HL-60/S4 treated with retinoic acid at 250 ng/mL for 4 days and 3 days (cell line): ENCODE data around the gene PPARG.

Source experiments
- in situ Hi-C: fragments of 300-500 bp; cut with MboI; formaldehyde crosslinking; loops from 2 replicates; pipeline ENCODE4 v1.7.0; 2022; ENCODE audit warnings: low sequenced_read_pairs

Gene PPARG

DNA sequence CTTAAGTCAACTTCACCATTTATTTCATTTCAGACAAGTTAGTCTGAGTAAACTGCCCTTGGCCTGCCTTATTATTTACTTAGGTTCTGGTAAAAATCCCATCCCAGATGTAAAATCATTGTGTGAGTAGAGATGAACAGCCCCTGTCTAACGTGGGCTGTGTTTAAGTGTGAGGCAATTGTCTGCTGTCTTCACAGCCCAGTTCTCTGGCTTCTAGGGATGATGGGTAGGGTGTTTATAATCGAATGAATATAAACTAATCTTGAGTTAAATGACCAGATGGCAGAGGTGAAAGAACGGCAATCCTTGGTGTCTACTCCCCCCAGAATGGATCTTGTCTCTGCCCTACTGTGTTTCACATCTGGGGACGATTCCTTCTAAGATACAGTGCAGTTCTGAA is 20.8 kb downstream of the PPARG start:
- in situ Hi-C loops = no loop called here

- in situ Hi-C loops = no loop called here
Measured at GRCh38 chr3:12312010-12312409, 23.1 kb downstream of the PPARG start.

DNA sequence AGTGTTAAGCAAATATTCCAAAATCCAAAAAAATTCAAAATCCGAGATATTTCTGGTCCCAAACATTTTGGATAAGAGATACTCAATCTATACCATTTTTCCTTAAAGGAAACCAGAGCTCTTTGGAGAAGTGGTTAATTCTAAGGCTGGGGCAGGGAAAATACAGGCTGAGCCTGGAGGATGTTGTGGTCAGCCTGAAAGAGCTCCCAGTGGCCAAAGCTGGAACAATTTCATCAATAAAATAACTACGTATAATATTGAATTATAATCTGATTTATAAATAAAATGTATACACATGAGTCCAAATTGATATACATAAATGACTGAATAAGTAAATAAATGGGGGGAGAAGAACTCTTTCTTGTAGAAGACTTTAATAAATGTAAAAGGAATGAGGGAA is 24.6 kb downstream of the PPARG start:
- in situ Hi-C loops = no loop called here

DNA sequence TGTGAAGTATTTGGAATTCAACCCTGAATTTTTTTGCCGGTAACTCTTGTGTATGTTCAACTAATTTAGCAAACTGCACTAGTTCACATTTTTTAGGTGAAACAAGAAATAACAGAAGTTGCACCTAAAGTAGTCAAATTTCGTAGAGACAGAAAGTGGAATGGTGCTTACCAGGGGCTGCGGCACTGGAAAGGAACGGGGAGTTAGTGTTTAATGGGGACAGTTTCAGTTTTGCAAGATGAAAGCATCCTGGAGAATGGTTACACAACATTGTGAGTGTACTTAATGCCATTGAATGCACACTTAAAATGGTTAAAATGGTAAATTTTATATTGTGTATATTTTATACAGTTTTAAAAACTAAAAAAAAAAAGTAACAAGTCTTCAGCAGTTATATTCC is 27.4 kb downstream of the PPARG start:
- in situ Hi-C loops = no loop called here

DNA sequence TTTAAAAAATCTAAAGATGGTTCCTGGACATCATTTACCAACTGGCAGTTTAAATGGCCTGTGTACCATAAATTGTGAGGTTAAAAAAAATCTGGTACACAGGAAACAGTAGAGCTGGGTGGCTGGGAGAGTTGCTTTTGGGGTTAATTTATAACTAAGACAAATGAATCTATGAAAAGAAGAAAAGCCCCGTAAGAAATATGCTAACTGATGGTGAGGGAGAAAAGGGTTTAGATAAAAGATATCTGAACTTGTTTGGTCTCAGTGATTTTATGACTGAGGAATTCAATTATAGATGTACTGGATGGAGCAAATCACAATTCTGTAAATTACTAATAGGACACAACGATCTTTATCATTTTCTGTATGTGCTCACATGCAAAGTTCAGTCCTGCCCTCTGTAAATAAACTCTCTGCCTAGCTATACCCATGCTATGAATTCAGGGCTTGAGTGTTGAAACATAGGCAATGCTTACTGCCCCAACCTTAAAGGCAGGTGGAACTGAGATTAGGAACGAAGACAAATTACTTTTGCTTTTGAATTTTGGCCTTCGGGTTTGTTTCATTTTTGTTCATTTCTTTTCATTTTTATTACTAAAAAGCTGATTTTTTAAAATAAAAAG is 28.0 kb downstream of the PPARG start:
- in situ Hi-C loops = no loop called here

DNA sequence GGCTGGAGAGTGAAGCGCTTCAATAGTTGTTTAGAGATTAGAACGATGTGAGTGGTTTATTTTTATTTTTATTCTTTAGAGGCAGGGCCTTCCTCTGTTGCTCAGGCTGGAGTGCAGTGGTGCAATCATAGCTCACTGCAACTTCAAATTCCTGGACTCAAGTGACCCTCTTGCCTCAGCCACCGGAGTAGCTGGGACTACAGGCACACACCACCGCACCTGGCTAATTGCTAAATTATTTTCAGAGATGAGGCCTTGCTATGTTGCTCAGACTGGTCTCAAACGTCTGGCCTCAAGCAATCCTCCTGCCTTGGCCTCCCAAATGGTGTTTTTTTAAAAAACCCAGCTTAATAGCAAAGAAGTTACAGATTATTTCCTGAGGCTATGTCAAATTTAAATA is 29.0 kb downstream of the PPARG start:
- in situ Hi-C loops = no loop called here

DNA sequence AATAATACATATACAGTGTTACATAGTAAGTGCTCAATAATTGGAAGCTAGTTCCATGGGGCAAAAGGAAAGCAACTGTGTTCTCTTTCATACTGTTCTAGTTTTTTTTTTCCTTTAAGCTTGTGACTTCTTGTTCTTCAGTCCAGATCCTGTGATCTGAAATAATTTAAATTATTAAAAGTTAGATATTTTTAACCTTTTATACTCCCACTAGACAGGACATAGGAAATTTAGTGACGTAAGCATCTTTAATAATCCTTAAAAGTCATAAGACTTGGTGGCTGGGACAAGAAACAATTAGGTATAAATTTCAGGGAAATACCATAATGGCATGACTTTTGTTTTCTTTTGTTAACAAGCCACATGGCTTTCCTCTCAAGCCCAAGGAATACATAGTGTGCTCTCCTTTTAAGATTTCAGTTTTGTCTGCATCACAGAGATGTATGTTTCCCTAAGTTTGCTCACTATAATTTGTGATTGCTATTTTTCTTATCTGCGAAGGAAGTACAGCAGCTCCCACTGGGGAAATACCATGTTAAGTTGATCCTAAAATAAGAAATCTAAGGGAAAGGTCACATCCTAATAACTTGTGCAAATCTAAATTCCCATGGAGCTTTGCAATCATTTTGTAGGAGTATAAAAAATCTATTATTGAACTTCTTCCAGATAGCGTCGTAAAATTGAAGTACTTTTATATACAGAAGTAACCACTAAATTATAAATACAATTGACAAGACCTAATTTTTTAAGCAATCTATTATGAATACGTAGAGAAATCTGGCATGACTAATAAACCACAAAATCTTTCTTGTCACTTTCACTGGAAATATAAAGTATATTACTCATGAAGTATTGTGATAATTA is 30.1 kb downstream of the PPARG start:
- in situ Hi-C loops = no loop called here

DNA sequence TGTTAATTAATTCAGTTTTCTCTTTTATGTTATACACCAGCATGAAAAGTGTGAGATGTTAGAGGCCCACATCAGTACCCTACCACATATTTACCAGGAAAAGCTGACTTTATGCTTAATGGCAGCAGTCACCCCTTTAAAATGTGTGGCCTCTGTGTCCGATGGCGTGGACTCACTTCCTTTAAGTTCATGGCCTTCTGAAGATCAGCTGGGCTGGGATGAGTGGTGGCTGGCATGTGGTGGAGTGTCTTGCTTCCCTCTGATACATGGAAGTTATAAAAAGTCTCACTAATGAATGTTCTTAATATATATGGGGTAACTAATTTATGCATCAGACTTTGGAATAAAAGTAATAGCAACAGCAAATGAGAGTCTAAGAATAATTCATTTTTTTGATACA is 32.1 kb downstream of the PPARG start:
- in situ Hi-C loops = no loop called here

- in situ Hi-C loops = no loop called here
Measured at GRCh38 chr3:12323237-12323636, 34.4 kb downstream of the PPARG start.

GRCh38 chr3:12325586-12326515 is 37.0 kb downstream of the PPARG start:
- in situ Hi-C loops = no loop called here

DNA sequence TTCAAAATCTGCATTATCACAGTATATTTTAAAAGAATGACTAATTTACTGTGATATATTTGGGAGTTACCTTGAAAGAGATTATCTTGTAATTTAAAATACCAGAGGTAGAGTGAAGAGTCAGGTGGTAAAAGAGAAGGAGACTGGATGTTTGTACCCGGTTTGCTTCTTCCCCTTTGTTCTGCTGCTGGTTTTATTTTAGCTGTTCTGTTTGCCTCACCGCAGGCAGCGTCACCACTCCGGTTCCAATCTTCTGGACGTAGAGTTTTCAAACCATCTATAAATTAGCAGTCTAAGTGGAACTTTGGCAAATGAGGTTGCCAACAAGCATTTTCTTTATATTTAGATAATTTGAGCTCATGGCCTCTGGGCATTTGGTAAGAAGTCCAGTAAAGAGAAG is 38.2 kb downstream of the PPARG start:
- in situ Hi-C loops = no loop called here

DNA sequence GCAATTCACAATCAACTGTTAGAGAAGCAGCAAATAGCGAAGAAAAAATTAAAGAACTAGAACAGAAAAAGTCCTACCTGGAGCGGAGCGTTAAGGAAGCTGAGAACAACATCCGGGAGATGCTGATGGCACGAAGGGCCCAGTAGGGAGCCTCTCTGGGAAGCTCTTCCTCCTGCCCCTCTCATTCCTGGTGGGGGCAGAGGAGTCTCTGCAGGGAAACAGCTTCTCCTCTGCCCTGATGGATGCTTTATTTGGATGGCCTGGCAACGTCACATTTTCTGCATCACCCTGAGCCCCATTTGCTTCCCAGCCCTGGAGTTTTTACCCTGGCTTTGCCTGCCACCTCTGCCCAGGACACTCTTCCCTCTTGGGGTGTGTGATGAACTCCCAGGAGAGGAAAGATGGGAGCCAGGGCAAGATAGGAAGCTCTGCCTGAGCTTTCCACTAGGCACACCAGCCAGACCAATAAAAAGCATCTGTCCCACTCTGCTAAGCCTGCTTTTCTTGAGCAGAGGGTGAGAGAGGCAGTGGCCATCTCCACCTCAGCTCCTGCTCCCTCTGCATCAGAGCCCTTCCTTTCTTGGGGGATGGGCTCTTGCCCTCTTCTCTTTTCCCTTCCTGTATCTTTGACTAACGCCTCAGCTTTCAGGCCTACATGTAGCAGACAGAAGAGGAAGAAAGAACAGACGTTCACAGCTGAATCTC is 39.4 kb downstream of the PPARG start:
- in situ Hi-C loops = no loop called here

GRCh38 chr3:12328837-12329462 is 40.1 kb downstream of the PPARG start:
- in situ Hi-C loops = no loop called here

GRCh38 chr3:12334786-12335185 is 45.9 kb downstream of the PPARG start:
- in situ Hi-C loops = no loop called here

DNA sequence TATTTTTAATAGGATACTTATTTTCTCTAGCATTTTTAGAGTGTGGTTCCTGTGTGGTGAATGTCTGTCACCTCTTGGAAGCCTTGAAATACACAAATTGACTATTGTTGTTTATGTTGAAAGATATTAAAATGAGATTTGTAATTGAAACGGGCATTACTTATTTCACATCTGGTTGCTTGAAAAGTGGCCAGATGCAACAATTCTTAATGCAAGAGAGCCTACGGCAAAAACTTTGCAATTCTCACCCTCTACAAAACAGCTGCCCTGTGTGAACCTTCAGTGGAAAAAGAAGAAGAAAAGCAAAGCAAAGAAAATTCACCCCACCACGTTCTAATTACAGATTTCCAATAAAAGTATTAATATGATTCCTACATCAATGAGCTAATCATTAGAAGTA is 46.6 kb downstream of the PPARG start:
- in situ Hi-C loops = no loop called here

- in situ Hi-C loops = no loop called here
Measured at GRCh38 chr3:12336099-12336498, 47.2 kb downstream of the PPARG start.

- in situ Hi-C loops = no loop called here
Measured at GRCh38 chr3:12338595-12339546, 50.0 kb downstream of the PPARG start.

GRCh38 chr3:12339701-12340480 is 51.0 kb downstream of the PPARG start:
- in situ Hi-C loops = no loop called here

DNA sequence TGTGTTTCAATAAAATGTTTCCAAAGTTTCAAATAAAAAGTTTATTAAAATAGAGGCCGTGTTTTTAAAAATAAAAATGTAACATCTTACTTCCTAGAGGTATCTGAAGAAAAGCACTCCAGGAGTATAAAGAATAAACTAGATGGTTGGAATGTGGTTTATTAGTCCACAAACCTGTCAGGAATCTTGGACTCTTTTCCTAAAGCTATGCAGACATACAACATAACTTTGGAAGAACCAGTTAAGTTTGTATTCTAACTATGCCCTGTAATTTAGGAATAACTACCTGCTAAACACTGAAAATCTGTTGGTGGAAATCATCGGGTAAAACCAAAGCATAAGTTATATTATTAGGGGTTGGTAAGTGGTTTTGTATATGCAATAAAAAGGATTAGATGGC is 51.6 kb downstream of the PPARG start:
- in situ Hi-C loops = no loop called here
